GM18870 (cell line): Measurements from ENCODE around the gene LGMN.
"Not testable (repeated sequence)": the region's sequence is repeated elsewhere in the genome, so short reads cannot be mapped to it uniquely, and the experiment has no call there.

ENCODE experiments used
- ATAC-seq: cut with Tn5 transposase; IDR thresholded peaks from one replicate; pipeline ENCODE4 v1.9.1; 2021; ENCODE audit warnings: moderate library complexity; ENCODE audit not compliant: unreplicated experiment

The LGMN gene

GRCh38 chr14:92702441-92702918 lies 45.9 kb downstream of the LGMN start:
- no peak for ATAC-seq

GRCh38 chr14:92701826-92702225 lies 46.6 kb downstream of the LGMN start:
- ATAC-seq = no peak

GRCh38 chr14:92698393-92698792 lies 50.0 kb downstream of the LGMN start:
- no peak for ATAC-seq

- ATAC-seq = no peak
These were observed 52.1 kb downstream of the LGMN start for GRCh38 chr14:92696366-92696765.

GRCh38 chr14:92695562-92695961 lies 52.9 kb downstream of the LGMN start:
- ATAC-seq = no peak

- ATAC-seq = no peak
These were observed 53.6 kb downstream of the LGMN start for GRCh38 chr14:92694807-92695206.

- no peak for ATAC-seq
These were observed 54.2 kb downstream of the LGMN start for GRCh38 chr14:92693998-92694795.

GRCh38 chr14:92692822-92693226 lies 55.6 kb downstream of the LGMN start:
- ATAC-seq = no peak

GRCh38 chr14:92690171-92691011 lies 58.0 kb downstream of the LGMN start:
- ATAC-seq = no peak

- ATAC-seq = no peak
These were observed 59.7 kb downstream of the LGMN start for GRCh38 chr14:92688434-92689375.

GRCh38 chr14:92687681-92688433 lies 60.6 kb downstream of the LGMN start:
- no peak for ATAC-seq

GRCh38 chr14:92686900-92687427 lies 61.5 kb downstream of the LGMN start:
- no peak for ATAC-seq

GRCh38 chr14:92686411-92686899 lies 62.0 kb downstream of the LGMN start:
- no peak for ATAC-seq

GRCh38 chr14:92685784-92686355 lies 62.6 kb downstream of the LGMN start:
- no peak for ATAC-seq

GRCh38 chr14:92684801-92685560 lies 63.4 kb downstream of the LGMN start:
- ATAC-seq = no peak

GRCh38 chr14:92683041-92683440 lies 65.4 kb downstream of the LGMN start:
- no peak for ATAC-seq

- no peak for ATAC-seq
These were observed 67.4 kb downstream of the LGMN start for GRCh38 chr14:92680781-92681650.

GRCh38 chr14:92680330-92680729 lies 68.1 kb downstream of the LGMN start:
- not testable (repeated sequence) for ATAC-seq
